ENCODE data around the gene FRMD5. TPM values are rescaled to one million over a fixed set of nuclear protein-coding genes. Genes with fewer than 3 reads are reported as not detected.

FRMD5 gene
- total and polyA plus RNA-seq, 2 donors from 2014 or later: 0.32 to 0.41 TPM

GRCh38 chr15:43922021-43922420 lies 273.1 kb downstream of the FRMD5 start:
- Histone ChIP-seq H3K27ac (ENCODE audit: low read depth in 2 of 2, low read length in 2 of 2) (no peak overlapping the region), H3K4me3 (ENCODE audit: low read length in 3 of 3) (no peak overlapping the region), H3K27me3 (ENCODE audit: control insufficient read depth, insufficient read depth, low read length) (no peaks in the 10 kb centered on the region), H3K9ac (ENCODE audit: low read length in 3 of 3) (no peak overlapping the region), H3K36me3 (ENCODE audit: control insufficient read depth in 2 of 3, insufficient read depth in 3 of 3, low read length in 3 of 3) (no peaks in the 10 kb centered on the region), H3K4me1 (ENCODE audit: control insufficient read depth in 2 of 3, insufficient read depth in 2 of 3, low read depth in 1 of 3, low read length in 3 of 3) (no peaks in the 10 kb centered on the region), H3K9me3 (ENCODE audit: control insufficient read depth in 2 of 3, insufficient read depth in 1 of 3, low read length in 3 of 3) (no peaks in the 10 kb centered on the region)
- FAIRE-seq (no peak), DNase-seq (no peak)
- TF ChIP-seq CTCF (IDR thresholded peaks at IDR 0.05; ENCODE audit: borderline replicate concordance, extremely low read depth, insufficient read depth): no peak
- intact Hi-C loops (cut with DNase I): no loop called here

- no peaks in the 10 kb centered on the region for H3K9me3 ChIP-seq (ENCODE audit: control insufficient read depth in 2 of 3, insufficient read depth in 1 of 3, low read length in 3 of 3)
- no peak overlapping the region for H3K9ac ChIP-seq (ENCODE audit: low read length in 3 of 3)
- intact Hi-C loops (cut with DNase I): no loop called here
- DNase-seq: peak in 4 of 5 donors; percentile 49 to 69 (median 59)
- H3K27me3 ChIP-seq (ENCODE audit: control insufficient read depth, insufficient read depth, low read length): no peaks in the 10 kb centered on the region
- no peak for FAIRE-seq
- H3K4me1 ChIP-seq (ENCODE audit: control insufficient read depth in 2 of 3, insufficient read depth in 2 of 3, low read depth in 1 of 3, low read length in 3 of 3): peaks cover 0 to 3% (median 0%) of the 10 kb centered on the region in 3 donors
- H3K27ac ChIP-seq (ENCODE audit: low read depth in 2 of 2, low read length in 2 of 2): no peak overlapping the region
- H3K36me3 ChIP-seq (ENCODE audit: control insufficient read depth in 2 of 3, insufficient read depth in 3 of 3, low read length in 3 of 3): no peaks in the 10 kb centered on the region
- H3K4me3 ChIP-seq (ENCODE audit: low read length in 3 of 3): no peak overlapping the region
- TF ChIP-seq CTCF (IDR thresholded peaks at IDR 0.05; ENCODE audit: borderline replicate concordance, extremely low read depth, insufficient read depth): no peak
Observed at GRCh38 chr15:43920815-43921214, 274.3 kb downstream of the FRMD5 start.

GRCh38 chr15:43920254-43920600 lies 274.8 kb downstream of the FRMD5 start:
- FAIRE-seq: no peak
- no peak overlapping the region for H3K27ac ChIP-seq (ENCODE audit: low read depth in 2 of 2, low read length in 2 of 2)

More at GRCh38 chr15:43920254-43920600, 274.8 kb downstream of the FRMD5 start:
- TF ChIP-seq CTCF (IDR thresholded peaks at IDR 0.05; ENCODE audit: borderline replicate concordance, extremely low read depth, insufficient read depth): no peak
- DNase-seq: no peak
- intact Hi-C loops (cut with DNase I): no loop called here
- H3K4me3 ChIP-seq (ENCODE audit: low read length in 3 of 3): no peak overlapping the region
- H3K36me3 ChIP-seq (ENCODE audit: control insufficient read depth in 2 of 3, insufficient read depth in 3 of 3, low read length in 3 of 3): no peaks in the 10 kb centered on the region
- H3K27me3 ChIP-seq (ENCODE audit: control insufficient read depth, insufficient read depth, low read length): no peaks in the 10 kb centered on the region
- peaks cover 0 to 6% (median 0%) of the 10 kb centered on the region in 3 donors for H3K4me1 ChIP-seq (ENCODE audit: control insufficient read depth in 2 of 3, insufficient read depth in 2 of 3, low read depth in 1 of 3, low read length in 3 of 3)
- H3K9me3 ChIP-seq (ENCODE audit: control insufficient read depth in 2 of 3, insufficient read depth in 1 of 3, low read length in 3 of 3): no peaks in the 10 kb centered on the region
- no peak overlapping the region for H3K9ac ChIP-seq (ENCODE audit: low read length in 3 of 3)
